ENCODE results near the gene BBS4.

DNA sequence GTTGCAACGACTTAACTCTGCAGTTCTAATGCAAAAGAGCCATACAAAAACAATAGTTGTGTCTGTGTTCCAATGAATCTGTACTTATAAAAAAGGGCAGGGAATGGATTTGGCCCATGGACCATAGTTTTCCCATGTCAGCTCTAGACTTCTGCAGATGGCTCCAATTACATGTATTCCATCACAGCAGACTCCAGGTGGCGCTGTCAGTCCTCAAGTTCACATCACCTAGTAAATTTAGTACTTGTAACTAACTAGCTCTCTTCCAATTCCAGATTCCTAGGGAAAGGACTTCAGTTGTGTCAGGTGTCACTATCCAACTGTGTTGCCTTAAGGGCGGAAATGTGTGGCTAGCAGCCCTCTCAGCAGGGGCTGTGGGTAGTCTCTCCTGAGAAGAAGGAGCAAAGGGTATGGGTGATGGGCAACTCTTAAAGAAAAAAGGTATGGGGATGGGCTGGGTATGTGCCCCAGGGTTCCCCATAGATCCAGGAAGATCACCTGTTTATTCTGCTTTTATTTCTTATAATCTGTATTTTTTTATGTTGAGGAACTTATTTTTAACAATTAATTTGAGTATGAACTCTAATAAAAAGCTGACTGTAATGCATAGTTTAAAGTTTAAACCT, 36.2 kb downstream of the BBS4 start:
- TF ChIP-seq, protein P1, sequence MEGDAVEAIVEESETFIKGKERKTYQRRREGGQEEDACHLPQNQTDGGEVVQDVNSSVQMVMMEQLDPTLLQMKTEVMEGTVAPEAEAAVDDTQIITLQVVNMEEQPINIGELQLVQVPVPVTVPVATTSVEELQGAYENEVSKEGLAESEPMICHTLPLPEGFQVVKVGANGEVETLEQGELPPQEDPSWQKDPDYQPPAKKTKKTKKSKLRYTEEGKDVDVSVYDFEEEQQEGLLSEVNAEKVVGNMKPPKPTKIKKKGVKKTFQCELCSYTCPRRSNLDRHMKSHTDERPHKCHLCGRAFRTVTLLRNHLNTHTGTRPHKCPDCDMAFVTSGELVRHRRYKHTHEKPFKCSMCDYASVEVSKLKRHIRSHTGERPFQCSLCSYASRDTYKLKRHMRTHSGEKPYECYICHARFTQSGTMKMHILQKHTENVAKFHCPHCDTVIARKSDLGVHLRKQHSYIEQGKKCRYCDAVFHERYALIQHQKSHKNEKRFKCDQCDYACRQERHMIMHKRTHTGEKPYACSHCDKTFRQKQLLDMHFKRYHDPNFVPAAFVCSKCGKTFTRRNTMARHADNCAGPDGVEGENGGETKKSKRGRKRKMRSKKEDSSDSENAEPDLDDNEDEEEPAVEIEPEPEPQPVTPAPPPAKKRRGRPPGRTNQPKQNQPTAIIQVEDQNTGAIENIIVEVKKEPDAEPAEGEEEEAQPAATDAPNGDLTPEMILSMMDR (IDR thresholded peaks at IDR 0.05) = peak; percentile 89
- no peak for TF ChIP-seq SIN3A (IDR thresholded peaks at IDR 0.05; ENCODE audit: borderline replicate concordance, insufficient read depth, low read depth, low read length)
- no peak for TF ChIP-seq POLR2AphosphoS5 (IDR thresholded peaks at IDR 0.05; ENCODE audit: low read depth, low read length)
- TF ChIP-seq, protein P2, sequence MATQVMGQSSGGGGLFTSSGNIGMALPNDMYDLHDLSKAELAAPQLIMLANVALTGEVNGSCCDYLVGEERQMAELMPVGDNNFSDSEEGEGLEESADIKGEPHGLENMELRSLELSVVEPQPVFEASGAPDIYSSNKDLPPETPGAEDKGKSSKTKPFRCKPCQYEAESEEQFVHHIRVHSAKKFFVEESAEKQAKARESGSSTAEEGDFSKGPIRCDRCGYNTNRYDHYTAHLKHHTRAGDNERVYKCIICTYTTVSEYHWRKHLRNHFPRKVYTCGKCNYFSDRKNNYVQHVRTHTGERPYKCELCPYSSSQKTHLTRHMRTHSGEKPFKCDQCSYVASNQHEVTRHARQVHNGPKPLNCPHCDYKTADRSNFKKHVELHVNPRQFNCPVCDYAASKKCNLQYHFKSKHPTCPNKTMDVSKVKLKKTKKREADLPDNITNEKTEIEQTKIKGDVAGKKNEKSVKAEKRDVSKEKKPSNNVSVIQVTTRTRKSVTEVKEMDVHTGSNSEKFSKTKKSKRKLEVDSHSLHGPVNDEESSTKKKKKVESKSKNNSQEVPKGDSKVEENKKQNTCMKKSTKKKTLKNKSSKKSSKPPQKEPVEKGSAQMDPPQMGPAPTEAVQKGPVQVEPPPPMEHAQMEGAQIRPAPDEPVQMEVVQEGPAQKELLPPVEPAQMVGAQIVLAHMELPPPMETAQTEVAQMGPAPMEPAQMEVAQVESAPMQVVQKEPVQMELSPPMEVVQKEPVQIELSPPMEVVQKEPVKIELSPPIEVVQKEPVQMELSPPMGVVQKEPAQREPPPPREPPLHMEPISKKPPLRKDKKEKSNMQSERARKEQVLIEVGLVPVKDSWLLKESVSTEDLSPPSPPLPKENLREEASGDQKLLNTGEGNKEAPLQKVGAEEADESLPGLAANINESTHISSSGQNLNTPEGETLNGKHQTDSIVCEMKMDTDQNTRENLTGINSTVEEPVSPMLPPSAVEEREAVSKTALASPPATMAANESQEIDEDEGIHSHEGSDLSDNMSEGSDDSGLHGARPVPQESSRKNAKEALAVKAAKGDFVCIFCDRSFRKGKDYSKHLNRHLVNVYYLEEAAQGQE (IDR thresholded peaks at IDR 0.05; ENCODE audit: insufficient read depth in 1 of 2, low read depth in 2 of 2, low read length in 1 of 2) = no peak
- TF ChIP-seq TCF7L2 (IDR thresholded peaks at IDR 0.05; ENCODE audit: low read depth, low read length) = no peak

All from Panc1 (cell line).